Breast epithelium (tissue), 4 donors: Measurements from ENCODE around the gene SYCE3. TPM values are rescaled to one million over a fixed set of nuclear protein-coding genes. Genes with fewer than 3 reads are reported as not detected.
A peak's percentile ranks its signal among the peaks of the same experiment; 100 is the strongest.

Experiments used
- DNase-seq, 2 donors: peaks; one replicate each; pipeline ENCODE4 v3.0.0-alpha.2; 2019; ENCODE audit warnings: low spot score in 2 of 2
- H3K27ac ChIP-seq, 2 donors: fragments of 200-600 bp; sonication (generic) in 1 of 2; one replicate each; pipeline ENCODE4 v1.5.1; 2016 to 2019; ENCODE audit warnings: mild to moderate bottlenecking in 1 of 2
- H3K27me3 ChIP-seq, 2 donors: fragments of 200-600 bp; sonication (generic) in 1 of 2; one replicate each; pipeline versions ENCODE4 v1.5.1 to v1.6.0; 2017 to 2019; ENCODE audit warnings: control low read depth in 1 of 2, mild to moderate bottlenecking in 1 of 2
- H3K36me3 ChIP-seq: fragments of 200-600 bp; one replicate; pipeline ENCODE4 v1.5.1; 2019
- H3K4me1 ChIP-seq, 2 donors: fragments of 200-600 bp; sonication (generic); one replicate each; pipeline ENCODE4 v1.5.1; 2016 to 2019; ENCODE audit warnings: control low read depth in 1 of 2
- H3K4me3 ChIP-seq, 3 donors: fragments of 200-600 bp; sonication (generic); 1 replicate in 2 of 3; 2 replicates in 1 of 3; pipeline ENCODE4 v1.5.1; 2016 to 2019; ENCODE audit warnings: mild to moderate bottlenecking in 3 of 3, moderate library complexity in 2 of 3
- H3K9me3 ChIP-seq, 2 donors: fragments of 200-600 bp; sonication (generic) in 1 of 2; one replicate each; pipeline ENCODE4 v1.5.1; 2016 to 2019; ENCODE audit warnings: control low read depth in 1 of 2
- POLR2A ChIP-seq: fragments of 450-650 bp; IDR thresholded peaks from one replicate; pipeline ENCODE4 v1.6.1; 2016; ENCODE audit warnings: antibody characterized with exemption, mild to moderate bottlenecking, moderate library complexity
- POLR2AphosphoS5 ChIP-seq, 3 donors: sonication (generic); formaldehyde crosslinking; IDR thresholded peaks; one replicate each; pipeline ENCODE4 v1.6.1; 2017; ENCODE audit warnings: antibody characterized with exemption in 3 of 3
- intact Hi-C: fragments of 100-400 bp; cut with DNase I; formaldehyde crosslinking; loops from one replicate; pipeline ENCODE4 v1.15.1; 2023; ENCODE audit warnings: low total_unique reads
- total RNA-seq, 3 donors: library from RNA; depleted of rRNA; stranded (reverse); fragments of >200 nt; gene quantifications; one replicate each; pipeline ENCODE4 v1.1.0, GENCODE V29; 2016
- TF ChIP-seq, protein P1 (sequence below), 3 donors: fragments of 450-650 bp; IDR thresholded peaks; one replicate each; pipeline ENCODE4 v1.5.1; 2016 to 2017; ENCODE audit warnings: antibody characterized with exemption in 3 of 3, mild to moderate bottlenecking in 3 of 3, moderate library complexity in 3 of 3

SYCE3 gene
- total RNA-seq, 3 donors from 2014 or later: not detected

DNA sequence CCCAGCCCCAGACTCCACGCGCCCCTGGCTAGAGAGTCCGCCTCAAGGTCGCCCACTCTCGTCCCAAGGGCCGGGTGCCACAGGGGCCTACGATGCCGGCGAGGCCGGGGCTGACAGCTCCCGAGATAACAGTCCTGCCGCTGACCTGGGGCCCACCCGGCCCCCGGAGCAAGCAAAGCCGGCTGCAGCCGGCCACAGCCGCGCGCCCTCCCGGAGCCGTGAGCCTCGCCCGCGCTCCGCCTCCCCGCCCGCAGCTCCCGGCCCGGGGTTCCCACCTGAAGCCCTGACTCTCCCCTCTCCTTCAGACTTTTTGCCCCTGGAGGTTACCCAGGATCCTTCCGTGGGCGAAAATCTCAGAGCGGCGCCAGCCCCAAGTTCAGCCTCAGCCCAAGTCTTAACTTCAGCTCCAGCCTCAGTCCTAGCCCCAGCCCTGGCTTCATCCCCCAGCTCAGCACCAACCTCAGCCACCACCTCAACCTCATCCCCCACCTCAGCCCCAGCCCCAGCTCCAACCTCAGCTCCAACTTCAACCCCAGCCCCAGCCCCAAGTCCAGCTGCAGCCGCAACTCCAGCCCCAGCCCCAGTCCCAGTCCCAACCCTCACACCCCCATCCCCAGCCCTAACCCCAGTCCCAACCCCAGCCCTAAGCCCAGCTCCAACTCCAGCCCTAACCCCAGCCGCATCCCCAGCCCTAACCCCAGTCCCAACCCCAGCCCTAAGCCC lies 15.3 kb downstream of the SYCE3 start:
- intact Hi-C loops: no loop called here
- no peak for DNase-seq
- TF ChIP-seq POLR2AphosphoS5 (IDR thresholded peaks at IDR 0.05): no peak
- no peak for TF ChIP-seq POLR2A
- Histone ChIP-seq H3K27ac (no peak overlapping the region), H3K4me1 (peaks cover 6 to 18% of the 10 kb centered on the region in 2 donors), H3K27me3 (peaks cover 3 to 8% of the 10 kb centered on the region in 2 donors), H3K36me3 (no peaks in the 10 kb centered on the region), H3K4me3 (peak overlapping the region in 2 of 3 donors; percentile 36 to 53), H3K9me3 (no peaks in the 10 kb centered on the region)

DNA sequence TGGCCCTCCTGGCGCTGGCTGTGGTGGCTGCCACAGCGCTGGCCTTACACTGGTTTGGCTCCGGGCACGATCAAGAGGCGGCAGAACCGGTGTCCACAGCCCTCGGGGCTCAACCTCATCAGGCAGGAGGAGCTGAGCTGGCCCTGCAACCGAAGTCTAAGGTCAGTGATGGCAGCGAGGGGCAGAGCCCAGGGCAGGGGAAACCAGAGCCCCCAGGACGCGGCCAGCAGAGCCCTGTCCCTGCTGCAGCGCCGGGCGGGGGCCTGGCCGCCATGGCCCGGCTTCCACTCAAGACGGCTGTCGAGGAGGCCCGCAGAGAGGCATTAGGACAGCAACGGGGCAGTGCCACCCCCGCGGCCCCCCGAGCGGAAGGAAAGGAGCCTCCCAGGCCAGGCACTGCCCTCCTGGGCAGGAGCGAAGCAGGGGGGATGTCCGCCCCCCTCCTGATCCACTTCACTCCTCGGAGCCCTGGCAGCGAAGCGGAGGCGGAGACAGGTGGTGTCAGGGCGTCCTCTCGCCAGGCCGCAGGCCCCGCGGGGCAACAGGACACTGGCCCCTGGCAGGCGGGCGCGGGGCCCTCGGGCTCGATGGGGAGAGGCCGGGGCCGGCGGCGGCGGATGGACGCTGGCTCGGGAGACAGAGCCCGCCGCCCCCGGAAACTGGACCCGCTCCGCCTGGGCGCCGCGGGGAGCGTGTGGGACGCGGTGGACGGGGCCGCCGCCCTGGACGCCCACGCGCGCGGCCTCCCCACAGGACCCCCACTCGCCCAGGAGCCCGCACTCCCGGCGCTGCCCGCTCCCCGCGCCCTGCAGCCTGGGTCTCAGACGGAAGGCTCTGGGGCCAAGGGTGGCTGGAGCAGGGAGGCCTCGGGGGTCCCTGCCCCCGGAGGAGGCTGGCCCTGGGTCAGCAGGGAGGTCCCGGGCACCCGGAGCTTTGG lies 16.1 kb downstream of the SYCE3 start:
- Histone ChIP-seq H3K36me3 (no peaks in the 10 kb centered on the region), H3K9me3 (no peaks in the 10 kb centered on the region), H3K4me1 (peaks cover 6 to 18% of the 10 kb centered on the region in 2 donors), H3K4me3 (peak overlapping the region in 2 of 3 donors; percentile 36 to 53), H3K27ac (peak overlapping the region in 1 of 2 donors; percentile 88), H3K27me3 (peaks cover 3 to 8% of the 10 kb centered on the region in 2 donors)
- TF ChIP-seq, protein P1, sequence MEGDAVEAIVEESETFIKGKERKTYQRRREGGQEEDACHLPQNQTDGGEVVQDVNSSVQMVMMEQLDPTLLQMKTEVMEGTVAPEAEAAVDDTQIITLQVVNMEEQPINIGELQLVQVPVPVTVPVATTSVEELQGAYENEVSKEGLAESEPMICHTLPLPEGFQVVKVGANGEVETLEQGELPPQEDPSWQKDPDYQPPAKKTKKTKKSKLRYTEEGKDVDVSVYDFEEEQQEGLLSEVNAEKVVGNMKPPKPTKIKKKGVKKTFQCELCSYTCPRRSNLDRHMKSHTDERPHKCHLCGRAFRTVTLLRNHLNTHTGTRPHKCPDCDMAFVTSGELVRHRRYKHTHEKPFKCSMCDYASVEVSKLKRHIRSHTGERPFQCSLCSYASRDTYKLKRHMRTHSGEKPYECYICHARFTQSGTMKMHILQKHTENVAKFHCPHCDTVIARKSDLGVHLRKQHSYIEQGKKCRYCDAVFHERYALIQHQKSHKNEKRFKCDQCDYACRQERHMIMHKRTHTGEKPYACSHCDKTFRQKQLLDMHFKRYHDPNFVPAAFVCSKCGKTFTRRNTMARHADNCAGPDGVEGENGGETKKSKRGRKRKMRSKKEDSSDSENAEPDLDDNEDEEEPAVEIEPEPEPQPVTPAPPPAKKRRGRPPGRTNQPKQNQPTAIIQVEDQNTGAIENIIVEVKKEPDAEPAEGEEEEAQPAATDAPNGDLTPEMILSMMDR (IDR thresholded peaks at IDR 0.05): no peak
- no peak for TF ChIP-seq POLR2A
- TF ChIP-seq POLR2AphosphoS5 (IDR thresholded peaks at IDR 0.05): no peak
- intact Hi-C loops: no loop called here
- no peak for DNase-seq

DNA sequence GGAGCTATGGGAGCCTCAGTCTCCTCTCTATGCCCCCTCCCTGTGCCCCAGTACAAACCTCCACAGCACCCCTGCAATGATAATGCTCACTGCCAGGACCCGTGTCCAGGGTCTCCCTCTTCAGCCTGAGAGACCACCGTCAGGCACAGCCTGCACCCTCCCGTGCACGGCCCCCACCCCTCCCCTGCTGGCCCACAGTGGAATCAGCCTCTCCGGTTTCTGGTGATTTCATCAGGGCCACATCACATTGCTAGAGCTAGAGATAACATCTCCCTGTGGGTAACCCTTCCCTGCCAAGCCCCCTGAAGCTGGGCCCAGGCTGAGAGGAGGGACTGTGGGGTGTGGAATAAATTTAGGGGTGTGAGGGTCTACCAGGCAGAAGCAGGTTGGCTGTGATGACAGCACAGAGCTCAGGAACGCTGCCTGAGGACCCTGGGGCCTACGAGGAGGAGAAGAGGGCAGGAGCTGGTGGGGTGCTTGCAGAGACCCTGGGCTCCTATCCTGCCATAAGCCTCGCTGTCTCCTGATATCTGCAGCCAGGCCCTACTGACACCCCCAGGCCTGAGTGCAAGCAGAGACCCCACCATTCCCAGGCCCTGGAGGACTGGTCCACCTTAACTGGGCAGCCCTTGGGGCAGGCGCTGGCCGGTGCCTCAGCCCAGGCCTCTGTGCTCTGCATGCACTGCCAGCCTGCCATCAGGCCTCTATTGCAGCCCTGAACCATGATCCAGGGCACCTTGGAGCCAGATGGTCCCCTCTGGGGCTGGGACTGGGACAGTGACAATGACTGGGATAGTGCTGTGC lies 17.0 kb downstream of the SYCE3 start, which contains the start of gene KLHDC7B:
TSS of gene KLHDC7B (plus strand) at position 378 of the 804 bp plus-strand sequence. CDS start at position 723, 345 bp downstream.
- Histone ChIP-seq H3K9me3 (no peaks in the 10 kb centered on the region), H3K27me3 (peaks cover 3 to 8% of the 10 kb centered on the region in 2 donors), H3K4me3 (peak within 1 kb of the TSS in 2 of 3 donors; percentile 36 to 64), H3K36me3 (no peaks in the 10 kb centered on the region), H3K4me1 (peaks cover 6 to 18% of the 10 kb centered on the region in 2 donors), H3K27ac (peak within 1 kb of the TSS; percentile 65 to 88)
- no peak for TF ChIP-seq POLR2A
- TF ChIP-seq, protein P1 (IDR thresholded peaks at IDR 0.05): peak in 1 of 3 donors; percentile 20
- no peak for DNase-seq
- intact Hi-C loops: no loop called here

DNA sequence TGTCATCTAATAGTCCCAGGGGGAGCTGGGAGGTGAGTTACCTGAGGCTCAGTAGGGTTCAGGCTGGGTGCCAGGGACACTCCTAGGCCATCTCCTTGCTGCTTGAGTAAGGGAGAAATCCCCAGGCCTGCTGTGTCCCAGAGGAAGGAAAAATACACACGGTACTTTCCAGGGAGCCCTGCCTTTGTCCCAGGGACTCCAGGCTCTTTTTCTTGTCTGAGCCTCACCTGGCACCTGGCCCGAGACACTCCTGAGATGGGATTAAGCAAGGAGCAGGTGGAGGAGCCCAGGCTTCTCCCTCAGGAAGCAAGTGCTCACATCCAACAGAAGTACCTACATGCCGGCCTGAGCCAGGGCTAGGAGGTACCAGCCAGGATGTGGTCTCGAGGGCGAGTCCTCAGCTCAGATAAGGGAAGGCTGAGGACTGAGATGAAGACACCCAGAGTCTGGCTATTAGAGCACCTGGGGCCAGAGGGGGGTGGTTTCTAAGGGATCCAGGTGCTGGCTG lies 17.9 kb downstream of the SYCE3 start:
- intact Hi-C loops: no loop called here
- H3K27ac ChIP-seq: peak overlapping the region; percentile 65 to 88
- peak overlapping the region in 1 of 3 donors; percentile 64 for H3K4me3 ChIP-seq
- no peak for TF ChIP-seq POLR2AphosphoS5 (IDR thresholded peaks at IDR 0.05)
- TF ChIP-seq, protein P1 (IDR thresholded peaks at IDR 0.05): no peak
- TF ChIP-seq POLR2A: no peak
- H3K27me3 ChIP-seq: peaks cover 3 to 8% of the 10 kb centered on the region in 2 donors
- no peaks in the 10 kb centered on the region for H3K36me3 ChIP-seq
- no peaks in the 10 kb centered on the region for H3K9me3 ChIP-seq
- H3K4me1 ChIP-seq: peaks cover 6 to 18% of the 10 kb centered on the region in 2 donors
- DNase-seq: peak in 1 of 2 donors; percentile 73
